Measurements from ENCODE around the gene POLR3GL. TPM values are rescaled to one million over a fixed set of nuclear protein-coding genes. Genes with fewer than 3 reads are reported as not detected.
A peak's percentile ranks its signal among the peaks of the same experiment; 100 is the strongest.
"Not testable (repeated sequence)": the region's sequence is repeated elsewhere in the genome, so short reads cannot be mapped to it uniquely, and the experiment has no call there.

POLR3GL gene
- total and polyA plus RNA-seq, 12 donors = 30.9 to 64.5 (median 39.5) TPM

DNA sequence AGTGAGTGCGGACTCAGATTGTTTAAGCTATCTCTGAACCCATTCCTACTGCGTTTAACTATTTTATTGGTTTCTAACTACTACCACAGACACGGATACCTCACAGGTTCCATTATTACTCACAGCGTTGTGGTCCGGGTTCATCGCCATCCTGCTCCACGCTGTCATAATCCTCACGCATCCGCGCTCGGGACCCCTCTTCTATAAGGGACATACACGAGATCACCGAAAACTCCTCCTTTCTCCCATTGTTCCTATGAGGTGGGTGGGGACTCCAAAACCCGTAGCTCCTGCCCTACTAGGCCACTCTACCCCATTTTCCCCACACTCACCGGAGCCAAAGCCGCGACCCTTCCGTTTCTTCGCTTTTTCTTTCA, 37.8 kb upstream of the POLR3GL start:
- TF ChIP-seq, protein P1, sequence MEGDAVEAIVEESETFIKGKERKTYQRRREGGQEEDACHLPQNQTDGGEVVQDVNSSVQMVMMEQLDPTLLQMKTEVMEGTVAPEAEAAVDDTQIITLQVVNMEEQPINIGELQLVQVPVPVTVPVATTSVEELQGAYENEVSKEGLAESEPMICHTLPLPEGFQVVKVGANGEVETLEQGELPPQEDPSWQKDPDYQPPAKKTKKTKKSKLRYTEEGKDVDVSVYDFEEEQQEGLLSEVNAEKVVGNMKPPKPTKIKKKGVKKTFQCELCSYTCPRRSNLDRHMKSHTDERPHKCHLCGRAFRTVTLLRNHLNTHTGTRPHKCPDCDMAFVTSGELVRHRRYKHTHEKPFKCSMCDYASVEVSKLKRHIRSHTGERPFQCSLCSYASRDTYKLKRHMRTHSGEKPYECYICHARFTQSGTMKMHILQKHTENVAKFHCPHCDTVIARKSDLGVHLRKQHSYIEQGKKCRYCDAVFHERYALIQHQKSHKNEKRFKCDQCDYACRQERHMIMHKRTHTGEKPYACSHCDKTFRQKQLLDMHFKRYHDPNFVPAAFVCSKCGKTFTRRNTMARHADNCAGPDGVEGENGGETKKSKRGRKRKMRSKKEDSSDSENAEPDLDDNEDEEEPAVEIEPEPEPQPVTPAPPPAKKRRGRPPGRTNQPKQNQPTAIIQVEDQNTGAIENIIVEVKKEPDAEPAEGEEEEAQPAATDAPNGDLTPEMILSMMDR (IDR thresholded peaks at IDR 0.05) = no peak
- Histone ChIP-seq H3K27ac (peak overlapping the region; percentile 58 to 98 (median 94)), H3K27me3 (no peaks in the 10 kb centered on the region), H3K9me3 (no peaks in the 10 kb centered on the region), H3K36me3 (peaks cover 0 to 49% (median 18%) of the 10 kb centered on the region in 9 donors), H3K4me1 (peaks cover 6 to 20% (median 17%) of the 10 kb centered on the region in 9 donors), H3K4me3 (peak overlapping the region; percentile 54 to 82 (median 72))
- DNase-seq = no peak
- intact Hi-C loops (cut with DNase I) = loop anchor here in 6 of 10 donors (1.0 to 5.0 kb wide), 4 partner anchors 30 to 36 kb away; partner anchors contain the start of genes ANKRD34A (in 3 of the 6) and POLR3GL (in 3 of the 6)
- ATAC-seq = peak in 4 of 8 donors; percentile 1 to 10 (median 2)
- WGBS, 2 donors = 5 to 7% methylated on average over 19 of the region's 19 CpGs

DNA sequence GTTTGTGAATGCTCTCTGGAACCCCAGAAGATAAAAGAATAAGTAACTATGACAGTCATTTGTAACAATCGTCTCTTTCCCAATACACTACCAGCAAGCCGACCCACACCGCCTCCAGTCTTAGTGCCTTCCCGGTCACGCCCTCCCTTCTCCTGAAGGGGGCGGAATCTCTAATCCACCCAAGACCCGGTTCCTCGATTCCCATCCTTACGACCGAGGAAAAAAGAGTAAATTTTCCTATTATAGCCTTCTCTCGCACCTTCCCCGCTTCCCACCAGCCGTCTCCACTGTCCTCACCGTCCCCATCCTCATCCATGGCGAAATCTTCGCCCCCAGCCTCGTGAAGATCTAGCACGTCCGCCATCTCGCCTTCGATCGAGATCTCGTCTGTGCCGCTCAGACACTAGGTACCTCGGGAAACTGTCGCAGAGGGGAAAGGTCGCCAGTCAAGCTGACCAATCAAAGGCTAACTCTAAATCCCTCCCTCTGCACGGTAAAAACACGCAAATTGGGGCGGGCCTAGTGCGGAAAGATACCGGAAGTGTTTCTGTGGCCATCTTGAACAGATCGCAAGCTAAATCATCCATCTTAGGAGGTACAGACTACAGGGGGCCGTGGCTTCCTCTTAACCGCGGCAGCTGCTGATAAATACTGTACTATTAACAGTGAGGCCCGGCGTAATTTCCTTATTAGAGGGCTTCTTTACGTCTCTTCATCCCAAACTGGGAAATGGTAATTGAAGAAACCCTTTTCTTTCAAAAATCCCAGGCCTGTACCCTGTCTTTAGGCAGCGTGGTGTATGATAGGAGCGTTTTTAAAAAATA, 37.2 kb upstream of the POLR3GL start, which contains the start of gene RBM8A:
Gene RBM8A, minus strand, starts transcription at position 422 of the 824 bp plus-strand sequence. Its CDS starts 58 bp downstream, at position 364.
- Histone ChIP-seq H3K4me3 (peak within 1 kb of the TSS; percentile 54 to 82 (median 72)), H3K4me1 (peaks cover 6 to 20% (median 17%) of the 10 kb centered on the region in 9 donors), H3K27me3 (no peaks in the 10 kb centered on the region), H3K9me3 (no peaks in the 10 kb centered on the region), H3K36me3 (peaks cover 0 to 52% (median 16%) of the 10 kb centered on the region in 9 donors), H3K27ac (peak within 1 kb of the TSS; percentile 58 to 98 (median 94))
- intact Hi-C loops (cut with DNase I) = loop anchor here in 6 of 10 donors (1.0 to 5.0 kb wide), 4 partner anchors 29 to 35 kb away; partner anchors contain the start of genes ANKRD34A (in 3 of the 6) and POLR3GL (in 3 of the 6)
- TF ChIP-seq, protein P1 (IDR thresholded peaks at IDR 0.05) = peak; percentile 33 to 75 (median 63)
- ATAC-seq (peak; percentile 96 to 99 (median 99)), DNase-seq (peak; percentile 86 to 98)
- 0% methylated on average over 41 of the region's 41 CpGs for WGBS, 2 donors

DNA sequence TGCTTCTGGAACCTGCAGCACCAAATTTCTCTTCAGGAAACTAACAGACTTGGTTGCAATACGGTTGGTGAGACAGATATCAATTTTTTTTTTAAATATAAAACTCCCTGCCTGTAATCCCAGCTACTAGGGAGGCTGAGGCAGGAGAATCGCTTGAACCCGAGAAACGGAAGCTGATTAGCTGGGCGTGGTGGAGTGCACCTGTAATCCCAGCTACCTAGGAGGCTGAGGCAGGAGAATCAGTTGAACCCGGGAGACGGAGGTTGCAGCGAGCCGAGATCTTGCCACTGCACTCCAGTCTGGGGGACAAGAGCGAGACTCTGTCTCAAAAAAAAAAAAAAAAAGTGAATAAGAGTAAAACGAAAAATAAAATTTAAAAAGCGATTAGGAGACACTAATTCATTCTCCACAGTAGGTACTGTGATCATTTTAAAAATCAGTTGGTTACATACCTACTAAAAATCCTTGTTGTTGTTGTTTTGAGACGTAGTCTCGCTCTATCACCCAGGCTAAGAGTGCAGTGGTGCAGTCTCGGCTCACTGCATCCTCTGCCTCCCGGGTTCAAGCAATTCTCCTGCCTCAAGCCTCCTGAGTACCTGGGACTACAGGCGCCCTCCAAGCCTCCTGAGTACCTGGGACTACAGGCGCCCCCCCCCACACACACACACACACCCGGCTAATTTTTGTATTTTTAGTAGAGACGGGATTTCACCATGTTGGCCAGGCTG, 36.4 kb upstream of the POLR3GL start:
- peak overlapping the region; percentile 58 to 98 (median 94) for H3K27ac ChIP-seq
- H3K27me3 ChIP-seq = no peaks in the 10 kb centered on the region
- DNase-seq (no peak), ATAC-seq (peak in 1 of 8 donors; percentile 33)
- TF ChIP-seq, protein P1 (IDR thresholded peaks at IDR 0.05) = no peak
- peaks cover 6 to 20% (median 18%) of the 10 kb centered on the region in 9 donors for H3K4me1 ChIP-seq
- peaks cover 0 to 53% (median 12%) of the 10 kb centered on the region in 9 donors for H3K36me3 ChIP-seq
- H3K9me3 ChIP-seq = no peaks in the 10 kb centered on the region
- H3K4me3 ChIP-seq = peak overlapping the region; percentile 54 to 82 (median 72)
- intact Hi-C loops (cut with DNase I) = loop anchor here in 6 of 10 donors (1.0 to 5.0 kb wide), 4 partner anchors 28 to 34 kb away; partner anchors contain the start of genes ANKRD34A (in 3 of the 6) and POLR3GL (in 3 of the 6)
- WGBS, 2 donors = 68 to 69% methylated on average over 20 of the region's 20 CpGs

DNA sequence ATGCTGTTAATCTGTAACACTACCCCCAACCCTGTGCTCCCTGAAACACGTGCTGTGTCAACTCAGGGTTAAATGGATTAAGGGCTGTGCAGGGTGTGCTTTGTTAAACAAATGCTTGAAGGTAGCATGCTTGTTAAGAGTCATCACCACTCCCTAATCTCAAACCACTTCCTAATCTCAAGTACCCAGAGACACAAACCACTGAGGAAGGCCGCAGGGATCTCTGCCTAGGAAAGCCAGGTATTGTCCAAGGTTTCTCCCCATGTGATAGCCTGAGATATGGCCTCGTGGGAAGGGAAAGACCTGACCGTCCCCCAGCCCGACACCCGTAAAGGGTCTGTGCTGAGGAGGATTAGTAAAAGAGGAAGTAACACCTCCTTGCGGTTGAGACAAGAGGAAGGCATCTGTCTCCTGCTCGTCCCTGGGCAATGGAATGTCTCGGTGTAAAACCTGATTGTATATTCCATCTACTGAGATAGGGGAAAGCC, 31.9 kb upstream of the POLR3GL start:
- intact Hi-C loops (cut with DNase I) = loop anchor here in 1 of 10 donors (2.0 kb wide), 1 partner anchor 22 kb away; no protein-coding TSS in a partner anchor
- not testable (repeated sequence) for H3K9me3 ChIP-seq, ATAC-seq, H3K4me3 ChIP-seq, H3K27me3 ChIP-seq, DNase-seq
- WGBS, 2 donors = 59% methylated on average over 8 to 9 of the region's 9 CpGs
- Histone ChIP-seq H3K36me3 (peaks cover 0 to 74% (median 29%) of the 10 kb centered on the region in 9 donors), H3K27ac (peak overlapping the region in 1 of 10 donors; percentile 55), H3K4me1 (peaks cover 0 to 11% (median 5%) of the 10 kb centered on the region in 9 donors)

Data from heart right ventricle (tissue), 16 donors.